Osteocyte (in vitro differentiated cells): Measurements from ENCODE around the gene COL4A2. TPM values are rescaled to one million over a fixed set of nuclear protein-coding genes. Genes with fewer than 3 reads are reported as not detected.

Source experiments
- DNase-seq: peaks from one replicate; pipeline ENCODE4 v3.0.0; 2021; ENCODE audit warnings: mixed read lengths; ENCODE audit not compliant: unreplicated experiment; ENCODE audit errors: extremely low spot score
- H3K27ac Mint-ChIP-seq: one replicate; pipeline ENCODE4 v1.8.0; 2021; ENCODE audit warnings: mild to moderate bottlenecking, mixed read lengths; ENCODE audit not compliant: unreplicated experiment
- H3K27me3 Mint-ChIP-seq: one replicate; pipeline ENCODE4 v1.8.0; 2021; ENCODE audit warnings: mixed read lengths; ENCODE audit not compliant: unreplicated experiment
- H3K36me3 Mint-ChIP-seq: one replicate; pipeline ENCODE4 v1.8.0; 2021; ENCODE audit warnings: mixed read lengths; ENCODE audit not compliant: unreplicated experiment
- H3K4me1 Mint-ChIP-seq: one replicate; pipeline ENCODE4 v1.8.0; 2021; ENCODE audit warnings: mixed read lengths; ENCODE audit not compliant: unreplicated experiment
- H3K4me3 Mint-ChIP-seq: one replicate; pipeline ENCODE4 v1.8.0; 2021; ENCODE audit warnings: mild to moderate bottlenecking, moderate library complexity, mixed read lengths; ENCODE audit not compliant: unreplicated experiment
- H3K9me3 Mint-ChIP-seq: one replicate; pipeline ENCODE4 v1.8.0; 2021; ENCODE audit warnings: mixed read lengths; ENCODE audit not compliant: unreplicated experiment
- CTCF ChIP-seq: fragments of 200-600 bp; sonication (generic); IDR thresholded peaks from 2 replicates; pipeline ENCODE4 v1.5.0; 2021; ENCODE audit warnings: antibody characterized with exemption, mild to moderate bottlenecking, moderate library complexity
- total RNA-seq: library from RNA; stranded (reverse); gene quantifications from 2 replicates; pipeline ENCODE4 v1.2.1, GENCODE V29; 2021

COL4A2 gene
- total RNA-seq, 1 donor from 2014 or later, result 2,001 TPM

GRCh38 chr13:110330491-110331011, 23.5 kb downstream of the COL4A2 start:
- DNase-seq, result no peak
- Mint-ChIP-seq H3K27ac (peak overlapping the region; percentile 97), H3K27me3 (no peaks in the 10 kb centered on the region), H3K36me3 (peaks cover 48% of the 10 kb centered on the region), H3K4me1 (peaks cover 96% of the 10 kb centered on the region), H3K9me3 (no peaks in the 10 kb centered on the region), H3K4me3 (peak overlapping the region; percentile 58)
- no peak for TF ChIP-seq CTCF

- no peak for DNase-seq
- TF ChIP-seq CTCF, result no peak
- Mint-ChIP-seq H3K4me3 (peak overlapping the region; percentile 58), H3K4me1 (peaks cover 96% of the 10 kb centered on the region), H3K27me3 (no peaks in the 10 kb centered on the region), H3K36me3 (peaks cover 54% of the 10 kb centered on the region), H3K27ac (peak overlapping the region; percentile 97), H3K9me3 (no peaks in the 10 kb centered on the region)
Observed at GRCh38 chr13:110331362-110331761, 24.3 kb downstream of the COL4A2 start.

- no peaks in the 10 kb centered on the region for H3K27me3 Mint-ChIP-seq
- peak overlapping the region; percentile 97 for H3K27ac Mint-ChIP-seq
- no peak for DNase-seq
- no peak overlapping the region for H3K4me3 Mint-ChIP-seq
- no peak for TF ChIP-seq CTCF
- H3K36me3 Mint-ChIP-seq, result peaks cover 51% of the 10 kb centered on the region
- H3K9me3 Mint-ChIP-seq, result no peaks in the 10 kb centered on the region
- H3K4me1 Mint-ChIP-seq, result peaks cover 96% of the 10 kb centered on the region
Observed at GRCh38 chr13:110332750-110333149, 25.7 kb downstream of the COL4A2 start.

- TF ChIP-seq CTCF, result no peak
- Mint-ChIP-seq H3K27ac (peak overlapping the region; percentile 97), H3K36me3 (peaks cover 51% of the 10 kb centered on the region), H3K4me1 (peaks cover 96% of the 10 kb centered on the region), H3K27me3 (no peaks in the 10 kb centered on the region), H3K9me3 (no peaks in the 10 kb centered on the region), H3K4me3 (no peak overlapping the region)
- no peak for DNase-seq
Observed at GRCh38 chr13:110333837-110334236, 26.8 kb downstream of the COL4A2 start.

GRCh38 chr13:110334256-110334655, 27.2 kb downstream of the COL4A2 start:
- TF ChIP-seq CTCF, result no peak
- no peak for DNase-seq
- Mint-ChIP-seq H3K4me1 (peaks cover 96% of the 10 kb centered on the region), H3K27ac (peak overlapping the region; percentile 97), H3K27me3 (no peaks in the 10 kb centered on the region), H3K9me3 (no peaks in the 10 kb centered on the region), H3K36me3 (peaks cover 50% of the 10 kb centered on the region), H3K4me3 (no peak overlapping the region)
